Naive B cell (primary cell): ENCODE measurements around the gene PDE8B. TPM values are rescaled to one million over a fixed set of nuclear protein-coding genes. Genes with fewer than 3 reads are reported as not detected.

ENCODE experiments used
- ATAC-seq, 2 donors: fragments of 150-1000 bp; cut with Tn5 transposase; 2 replicates each; pipeline ENCODE4 v1.10.0; 2021; ENCODE audit warnings: low read depth in 2 of 2, mild to moderate bottlenecking in 2 of 2, moderate library complexity in 2 of 2
- DNase-seq: peaks from one replicate; pipeline ENCODE4 v3.0.0; 2022
- H3K27ac Mint-ChIP-seq, 6 donors: one replicate each; pipeline ENCODE4 v1.8.0; 2020 to 2022; ENCODE audit warnings: mild to moderate bottlenecking in 6 of 6, mixed read lengths in 6 of 6, moderate library complexity in 5 of 6, inconsistent platforms in 2 of 6
- H3K27me3 Mint-ChIP-seq, 3 donors: one replicate each; pipeline ENCODE4 v1.8.0; 2021 to 2022; ENCODE audit warnings: mixed read lengths in 3 of 3, mild to moderate bottlenecking in 1 of 3
- H3K36me3 Mint-ChIP-seq, 2 donors: one replicate each; pipeline ENCODE4 v1.8.0; 2020 to 2022; ENCODE audit warnings: mixed read lengths in 2 of 2, inconsistent platforms in 1 of 2, mild to moderate bottlenecking in 1 of 2
- H3K4me1 Mint-ChIP-seq, 3 donors: one replicate each; pipeline ENCODE4 v1.8.0; 2020 to 2022; ENCODE audit warnings: mixed read lengths in 3 of 3, inconsistent platforms in 1 of 3, mild to moderate bottlenecking in 1 of 3, moderate library complexity in 1 of 3
- H3K4me3 Mint-ChIP-seq, 8 donors: one replicate each; pipeline ENCODE4 v1.8.0; 2020 to 2022; ENCODE audit warnings: mild to moderate bottlenecking in 8 of 8, mixed read lengths in 8 of 8, moderate library complexity in 8 of 8, inconsistent platforms in 2 of 8
- H3K9me3 Mint-ChIP-seq, 7 donors: one replicate each; pipeline ENCODE4 v1.8.0; 2020 to 2022; ENCODE audit warnings: mixed read lengths in 7 of 7, mild to moderate bottlenecking in 5 of 7, inconsistent platforms in 2 of 7, moderate library complexity in 1 of 7
- polyA plus RNA-seq, 6 donors: library from polyadenylated mRNA; unstranded; fragments of 300-500 nt; fragmentation: Illumina TruSeq; gene quantifications; one replicate each; pipeline ENCODE4 v1.2.3, GENCODE V29; 2021; ENCODE audit warnings: low read depth in 6 of 6

Gene PDE8B
- polyA plus RNA-seq, 6 donors from 2014 or later, result 0.05 to 1.2 (median 0.13) TPM

GRCh38 chr5:77258652-77259051 is 48.2 kb downstream of the PDE8B start:
- Mint-ChIP-seq H3K27me3 (peaks cover 0 to 22% (median 7%) of the 10 kb centered on the region in 3 donors), H3K4me1 (no peaks in the 10 kb centered on the region), H3K27ac (no peak overlapping the region), H3K36me3 (no peaks in the 10 kb centered on the region), H3K9me3 (peaks cover 0 to 5% (median 2%) of the 10 kb centered on the region in 7 donors), H3K4me3 (no peak overlapping the region)
- no peak for ATAC-seq
- DNase-seq, result no peak

- DNase-seq (no peak), ATAC-seq (no peak)
- H3K27ac Mint-ChIP-seq, result no peak overlapping the region
- no peak overlapping the region for H3K4me3 Mint-ChIP-seq
- no peaks in the 10 kb centered on the region for H3K36me3 Mint-ChIP-seq
- H3K9me3 Mint-ChIP-seq, result peaks cover 0 to 5% (median 2%) of the 10 kb centered on the region in 7 donors
- no peaks in the 10 kb centered on the region for H3K4me1 Mint-ChIP-seq
- H3K27me3 Mint-ChIP-seq, result peaks cover 0 to 22% (median 7%) of the 10 kb centered on the region in 3 donors
Measured at GRCh38 chr5:77259476-77259875, 49.0 kb downstream of the PDE8B start.

GRCh38 chr5:77262697-77263096 is 52.2 kb downstream of the PDE8B start:
- Mint-ChIP-seq H3K4me1 (no peaks in the 10 kb centered on the region), H3K9me3 (no peaks in the 10 kb centered on the region), H3K27me3 (peaks cover 0 to 11% (median 7%) of the 10 kb centered on the region in 3 donors), H3K4me3 (no peak overlapping the region), H3K27ac (no peak overlapping the region), H3K36me3 (no peaks in the 10 kb centered on the region)
- DNase-seq (no peak), ATAC-seq (no peak)

- Mint-ChIP-seq H3K4me1 (no peaks in the 10 kb centered on the region), H3K4me3 (no peak overlapping the region), H3K27me3 (no peaks in the 10 kb centered on the region), H3K27ac (no peak overlapping the region), H3K9me3 (peaks cover 0 to 5% (median 0%) of the 10 kb centered on the region in 7 donors), H3K36me3 (no peaks in the 10 kb centered on the region)
- DNase-seq, result no peak
- ATAC-seq, result no peak
Measured at GRCh38 chr5:77266291-77266690, 55.8 kb downstream of the PDE8B start.

GRCh38 chr5:77267496-77267895 is 57.0 kb downstream of the PDE8B start:
- H3K9me3 Mint-ChIP-seq, result peaks cover 0 to 5% (median 0%) of the 10 kb centered on the region in 7 donors
- H3K27me3 Mint-ChIP-seq, result no peaks in the 10 kb centered on the region
- no peaks in the 10 kb centered on the region for H3K4me1 Mint-ChIP-seq
- no peaks in the 10 kb centered on the region for H3K36me3 Mint-ChIP-seq
- no peak for DNase-seq
- no peak overlapping the region for H3K27ac Mint-ChIP-seq
- no peak overlapping the region for H3K4me3 Mint-ChIP-seq
- ATAC-seq, result no peak

GRCh38 chr5:77272206-77272605 is 61.7 kb downstream of the PDE8B start:
- no peaks in the 10 kb centered on the region for H3K4me1 Mint-ChIP-seq
- ATAC-seq (no peak), DNase-seq (no peak)
- no peak overlapping the region for H3K27ac Mint-ChIP-seq
- no peak overlapping the region for H3K4me3 Mint-ChIP-seq
- H3K27me3 Mint-ChIP-seq, result peaks cover 0 to 3% (median 0%) of the 10 kb centered on the region in 3 donors
- no peaks in the 10 kb centered on the region for H3K36me3 Mint-ChIP-seq
- H3K9me3 Mint-ChIP-seq, result peaks cover 0 to 5% (median 0%) of the 10 kb centered on the region in 7 donors

GRCh38 chr5:77277759-77278158 is 67.3 kb downstream of the PDE8B start:
- Mint-ChIP-seq H3K36me3 (no peaks in the 10 kb centered on the region), H3K27ac (peak overlapping the region in 1 of 6 donors; percentile 22), H3K4me1 (no peaks in the 10 kb centered on the region), H3K27me3 (peaks cover 0 to 3% (median 0%) of the 10 kb centered on the region in 3 donors), H3K9me3 (no peaks in the 10 kb centered on the region), H3K4me3 (no peak overlapping the region)
- DNase-seq, result no peak
- ATAC-seq, result no peak

- peaks cover 0 to 2% (median 0%) of the 10 kb centered on the region in 3 donors for H3K4me1 Mint-ChIP-seq
- ATAC-seq, result no peak
- no peaks in the 10 kb centered on the region for H3K27me3 Mint-ChIP-seq
- H3K36me3 Mint-ChIP-seq, result no peaks in the 10 kb centered on the region
- no peak overlapping the region for H3K27ac Mint-ChIP-seq
- H3K9me3 Mint-ChIP-seq, result no peaks in the 10 kb centered on the region
- no peak for DNase-seq
- no peak overlapping the region for H3K4me3 Mint-ChIP-seq
Measured at GRCh38 chr5:77280036-77280435, 69.6 kb downstream of the PDE8B start.

- H3K27ac Mint-ChIP-seq, result no peak overlapping the region
Measured at GRCh38 chr5:77281969-77282336, 71.5 kb downstream of the PDE8B start.

GRCh38 chr5:77282337-77283027 is 72.0 kb downstream of the PDE8B start:
- H3K4me1 Mint-ChIP-seq, result peaks cover 0 to 10% (median 7%) of the 10 kb centered on the region in 3 donors
- no peak for DNase-seq
- no peaks in the 10 kb centered on the region for H3K9me3 Mint-ChIP-seq
- no peaks in the 10 kb centered on the region for H3K27me3 Mint-ChIP-seq
- H3K36me3 Mint-ChIP-seq, result no peaks in the 10 kb centered on the region
- no peak for ATAC-seq
- no peak overlapping the region for H3K4me3 Mint-ChIP-seq
- no peak overlapping the region for H3K27ac Mint-ChIP-seq

More at GRCh38 chr5:77281969-77282336, 71.5 kb downstream of the PDE8B start:
- DNase-seq, result no peak
- ATAC-seq, result no peak
- H3K27me3 Mint-ChIP-seq, result no peaks in the 10 kb centered on the region
- no peaks in the 10 kb centered on the region for H3K36me3 Mint-ChIP-seq
- H3K4me3 Mint-ChIP-seq, result no peak overlapping the region
- H3K4me1 Mint-ChIP-seq, result peaks cover 0 to 10% (median 7%) of the 10 kb centered on the region in 3 donors
- H3K9me3 Mint-ChIP-seq, result no peaks in the 10 kb centered on the region

GRCh38 chr5:77285251-77285841 is 74.9 kb downstream of the PDE8B start:
- Mint-ChIP-seq H3K27me3 (no peaks in the 10 kb centered on the region), H3K27ac (peak overlapping the region in 1 of 6 donors; percentile 56), H3K9me3 (no peaks in the 10 kb centered on the region), H3K36me3 (no peaks in the 10 kb centered on the region), H3K4me1 (peaks cover 0 to 10% (median 7%) of the 10 kb centered on the region in 3 donors), H3K4me3 (no peak overlapping the region)
- ATAC-seq (no peak), DNase-seq (no peak)

- H3K27me3 Mint-ChIP-seq, result no peaks in the 10 kb centered on the region
Measured at GRCh38 chr5:77292026-77292757, 81.7 kb downstream of the PDE8B start.

GRCh38 chr5:77294185-77294584 is 83.7 kb downstream of the PDE8B start:
- ATAC-seq (peak; percentile 89 to 92), DNase-seq (peak; percentile 16)
- Mint-ChIP-seq H3K9me3 (no peaks in the 10 kb centered on the region), H3K4me3 (peak overlapping the region in 7 of 8 donors; percentile 0 to 45 (median 31)), H3K36me3 (no peaks in the 10 kb centered on the region), H3K27me3 (no peaks in the 10 kb centered on the region), H3K27ac (peak overlapping the region; percentile 1 to 90 (median 69)), H3K4me1 (peaks cover 23 to 32% (median 31%) of the 10 kb centered on the region in 3 donors)

More at GRCh38 chr5:77292026-77292757, 81.7 kb downstream of the PDE8B start:
- DNase-seq, result no peak
- peak overlapping the region in 1 of 8 donors; percentile 41 for H3K4me3 Mint-ChIP-seq
- peak overlapping the region in 3 of 6 donors; percentile 47 to 58 (median 56) for H3K27ac Mint-ChIP-seq
- H3K9me3 Mint-ChIP-seq, result no peaks in the 10 kb centered on the region
- no peaks in the 10 kb centered on the region for H3K36me3 Mint-ChIP-seq
- no peak for ATAC-seq
- peaks cover 23 to 32% (median 31%) of the 10 kb centered on the region in 3 donors for H3K4me1 Mint-ChIP-seq
